SH-SY5Y (cell line): Measurements from ENCODE around the gene CIDEC.

ENCODE experiments used
- GATA2 ChIP-seq: IDR thresholded peaks from 2 replicates; pipeline ENCODE4 v1.6.1; 2011; ENCODE audit warnings: mild to moderate bottlenecking, low read depth, low read length
- GATA3 ChIP-seq: IDR thresholded peaks from 2 replicates; pipeline ENCODE4 v1.6.1; 2011; ENCODE audit warnings: low read depth, mild to moderate bottlenecking, low read length, moderate library complexity

Gene CIDEC

DNA sequence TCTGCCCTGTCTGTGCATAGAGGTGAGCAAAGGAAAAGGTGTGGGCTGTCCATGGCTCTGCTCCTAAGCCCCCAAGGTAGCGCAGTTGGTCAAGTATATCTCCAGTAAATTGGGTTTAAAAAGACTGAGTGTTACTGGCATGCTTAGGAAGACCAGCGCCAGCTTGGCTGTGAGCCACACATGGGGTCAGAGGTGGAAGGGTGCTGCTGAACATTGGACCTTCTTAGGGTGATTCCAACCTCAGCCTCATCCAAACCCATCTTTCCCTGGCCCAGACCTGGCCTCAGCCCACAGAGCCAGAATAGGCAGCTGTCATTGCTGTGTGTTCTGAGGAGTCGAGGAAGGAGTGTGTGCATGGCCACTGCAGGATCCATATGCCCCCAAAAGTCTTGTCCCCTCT, 28.2 kb upstream of the CIDEC start:
- TF ChIP-seq GATA2 (no peak), GATA3 (no peak)

- TF ChIP-seq GATA2 (no peak), GATA3 (no peak)
These were observed 26.4 kb upstream of the CIDEC start for GRCh38 chr3:9906480-9906879.

DNA sequence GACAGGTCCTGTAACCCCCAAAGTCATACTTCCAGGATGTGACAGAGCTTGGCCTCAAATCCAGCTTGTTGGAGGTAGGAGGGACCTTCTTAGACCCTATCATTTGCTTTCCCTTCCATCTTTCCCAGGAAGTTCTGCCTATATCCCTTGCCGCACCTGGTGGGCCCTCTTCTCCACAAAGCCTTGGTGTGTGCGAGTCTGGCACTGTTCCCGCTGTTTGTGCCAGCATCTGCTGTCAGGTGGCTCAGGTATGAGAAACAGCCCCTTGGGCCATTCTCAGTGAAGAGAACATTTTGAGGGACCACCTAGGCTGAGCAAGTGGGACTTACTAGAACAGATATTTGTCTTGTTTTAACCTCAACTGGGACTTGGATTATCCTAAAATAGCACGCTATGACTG, 23.9 kb upstream of the CIDEC start:
- TF ChIP-seq GATA2 (no peak), GATA3 (no peak)

DNA sequence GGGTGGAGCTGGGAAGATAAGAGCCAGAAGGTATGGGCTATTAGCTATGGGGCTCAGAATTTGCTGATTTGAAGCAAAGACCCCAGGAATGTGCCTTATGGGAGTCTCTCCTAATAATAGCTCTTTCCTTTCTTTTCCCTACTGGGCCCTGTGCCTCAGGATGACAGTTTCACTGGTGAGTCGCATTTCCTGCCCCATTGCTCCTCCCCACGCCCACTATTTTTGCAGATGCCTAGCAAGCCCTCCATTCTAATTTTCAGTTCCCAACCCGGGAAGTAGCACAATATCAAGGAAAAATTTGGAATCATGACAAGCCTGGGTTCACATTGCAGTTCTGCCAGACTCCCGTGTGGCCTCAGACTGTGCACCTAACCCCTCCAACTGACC, 23.2 kb upstream of the CIDEC start:
- no peak for TF ChIP-seq GATA3
- TF ChIP-seq GATA2: no peak

DNA sequence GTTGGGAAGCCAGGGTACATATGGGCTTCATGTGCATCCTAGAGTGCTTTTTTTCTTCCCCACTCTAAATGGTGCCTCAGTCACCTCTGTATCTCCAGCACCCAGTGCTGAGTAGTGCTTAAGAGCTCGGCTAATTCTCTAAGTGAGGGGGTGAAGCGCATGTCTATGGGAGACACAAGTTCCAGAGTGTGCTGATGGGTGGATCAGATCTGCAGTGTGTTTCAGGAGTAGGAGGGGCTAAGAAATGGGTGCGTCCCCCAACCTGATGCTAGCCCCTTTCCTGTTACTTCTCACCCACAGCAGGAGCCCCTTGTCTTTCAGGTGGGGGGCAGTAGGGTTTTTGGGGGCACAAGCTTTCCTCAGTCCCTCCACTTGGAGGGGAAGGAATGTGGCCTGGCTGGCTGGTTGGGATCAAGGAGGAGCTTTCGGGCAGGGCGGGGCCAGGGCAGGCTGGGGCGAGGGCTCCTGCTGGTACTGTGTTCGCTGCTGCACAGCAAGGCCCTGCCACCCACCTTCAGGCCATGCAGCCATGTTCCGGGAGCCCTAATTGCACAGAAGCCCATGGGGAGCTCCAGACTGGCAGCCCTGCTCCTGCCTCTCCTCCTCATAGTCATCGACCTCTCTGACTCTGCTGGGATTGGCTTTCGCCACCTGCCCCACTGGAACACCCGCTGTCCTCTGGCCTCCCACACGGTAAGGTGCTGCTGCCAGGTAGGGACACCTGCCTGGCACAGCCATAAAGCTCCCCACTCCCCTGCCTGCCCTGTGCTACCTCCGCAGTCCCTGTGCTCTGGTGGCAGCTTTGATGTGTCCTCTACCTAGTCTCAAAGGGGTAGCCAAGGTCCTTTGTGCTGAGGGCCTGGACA, 22.6 kb upstream of the CIDEC start, which contains the start of gene IL17RE:
TSS of gene IL17RE (plus strand) at position 477 of the 866 bp plus-strand sequence. CDS start at position 562, 85 bp downstream.
- no peak for TF ChIP-seq GATA3
- TF ChIP-seq GATA2: no peak

GRCh38 chr3:9901967-9902366, 21.9 kb upstream of the CIDEC start:
- TF ChIP-seq GATA2 (no peak), GATA3 (no peak)

GRCh38 chr3:9899289-9899791, 19.3 kb upstream of the CIDEC start:
- TF ChIP-seq GATA2: no peak; the same call in 1 of the 2 replicates

DNA sequence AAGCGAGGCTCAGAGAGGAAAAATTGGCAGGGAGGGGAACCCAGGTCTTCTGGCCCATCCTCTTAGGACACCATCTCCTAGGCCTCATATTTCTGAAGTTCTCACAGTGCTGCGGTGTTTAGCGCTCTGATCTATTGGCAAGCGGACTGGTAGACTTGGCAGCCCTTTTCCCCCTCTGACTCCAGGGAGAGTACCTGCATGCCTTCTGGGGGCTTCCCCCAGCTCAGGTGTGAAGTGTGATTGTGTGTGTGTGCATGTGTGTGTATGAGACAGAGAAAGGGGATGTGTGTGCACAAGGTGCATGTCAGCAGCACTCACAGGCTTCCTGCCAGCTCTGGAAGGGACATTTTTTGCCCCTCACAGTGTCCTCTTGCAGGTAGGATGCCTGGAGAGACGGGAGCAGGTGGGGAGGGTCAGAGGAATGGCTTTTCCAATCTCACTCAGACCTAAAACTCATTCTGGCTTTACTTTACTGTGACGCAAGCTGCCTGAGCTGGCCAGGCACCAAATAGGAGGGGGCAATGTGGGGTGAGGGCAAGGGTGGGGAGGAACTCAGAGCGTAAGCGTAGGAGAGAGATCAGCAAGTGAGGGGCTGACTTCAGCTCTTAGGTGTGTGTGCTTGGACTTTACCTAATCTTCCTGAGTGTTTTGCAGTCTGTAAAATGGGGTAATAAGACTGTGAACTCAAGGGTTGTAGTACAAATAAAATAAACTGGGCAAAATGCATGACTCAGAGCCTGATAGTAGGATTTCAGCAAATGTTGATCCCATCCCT, 18.6 kb upstream of the CIDEC start:
- no peak for TF ChIP-seq GATA3
- TF ChIP-seq GATA2: no peak

DNA sequence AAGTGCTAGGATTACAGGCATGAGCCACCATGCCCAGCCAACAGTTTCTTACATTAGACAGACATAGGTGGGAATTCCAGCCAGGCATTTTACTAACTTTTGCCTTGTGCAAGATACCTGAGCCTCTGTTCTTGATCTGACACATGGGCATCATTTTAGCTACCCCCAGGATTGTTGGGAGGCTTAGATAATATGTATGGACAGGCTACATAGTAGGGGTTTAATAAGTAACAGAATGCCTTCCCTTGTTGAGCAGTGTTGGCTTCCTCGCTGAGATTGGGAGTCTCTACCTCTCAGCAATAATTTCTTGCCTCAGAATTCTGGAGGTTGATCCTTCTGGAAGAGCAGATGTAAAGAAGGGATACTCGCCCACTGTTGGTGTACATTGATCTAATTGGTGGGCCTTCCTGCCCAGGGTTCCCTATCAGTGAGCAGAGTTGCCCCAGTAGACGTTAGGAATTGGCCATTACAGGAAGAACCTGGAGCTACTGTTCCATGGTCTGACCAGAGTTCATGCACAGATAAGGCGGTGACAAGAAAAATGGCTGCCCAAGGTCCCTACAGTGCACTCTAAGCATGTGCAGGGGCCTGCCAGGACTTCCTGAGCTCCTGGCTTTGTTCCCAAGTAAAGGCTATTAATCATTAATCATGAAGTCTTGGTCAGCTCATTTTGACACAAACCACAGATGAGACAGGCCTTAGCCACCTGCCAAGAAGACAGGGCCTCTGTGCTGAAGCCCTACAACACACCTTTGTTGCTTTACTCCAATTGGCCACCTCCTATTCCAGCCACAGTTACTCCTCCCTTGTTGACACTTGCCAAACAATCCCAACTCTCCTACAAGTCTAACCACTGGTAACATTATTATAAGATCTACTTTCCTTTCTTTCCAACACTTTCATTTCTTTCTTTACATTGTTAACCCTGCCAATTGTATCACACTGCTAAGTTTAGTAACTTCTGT, 17.6 kb upstream of the CIDEC start:
- TF ChIP-seq GATA3: no peak

DNA sequence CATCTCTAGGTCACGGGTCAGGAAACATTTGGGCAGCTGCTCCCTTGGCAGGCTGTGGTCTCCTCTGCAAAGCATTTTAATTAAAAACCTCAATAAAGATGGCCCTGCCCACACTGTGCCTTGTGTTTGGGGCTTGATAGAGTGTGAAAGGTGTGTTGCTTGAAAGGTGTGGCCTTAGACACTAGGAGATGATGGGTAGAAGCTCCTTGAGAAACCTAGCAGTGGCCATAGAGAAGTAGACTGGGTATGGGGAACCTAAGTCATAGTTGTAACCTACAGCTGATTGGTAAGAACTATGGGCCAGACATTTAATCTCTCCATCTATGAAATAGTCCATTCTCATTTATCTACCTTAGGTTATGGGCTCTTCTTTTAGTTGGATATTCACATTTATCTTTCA, 13.7 kb upstream of the CIDEC start:
- TF ChIP-seq GATA2 (no peak), GATA3 (no peak)

DNA sequence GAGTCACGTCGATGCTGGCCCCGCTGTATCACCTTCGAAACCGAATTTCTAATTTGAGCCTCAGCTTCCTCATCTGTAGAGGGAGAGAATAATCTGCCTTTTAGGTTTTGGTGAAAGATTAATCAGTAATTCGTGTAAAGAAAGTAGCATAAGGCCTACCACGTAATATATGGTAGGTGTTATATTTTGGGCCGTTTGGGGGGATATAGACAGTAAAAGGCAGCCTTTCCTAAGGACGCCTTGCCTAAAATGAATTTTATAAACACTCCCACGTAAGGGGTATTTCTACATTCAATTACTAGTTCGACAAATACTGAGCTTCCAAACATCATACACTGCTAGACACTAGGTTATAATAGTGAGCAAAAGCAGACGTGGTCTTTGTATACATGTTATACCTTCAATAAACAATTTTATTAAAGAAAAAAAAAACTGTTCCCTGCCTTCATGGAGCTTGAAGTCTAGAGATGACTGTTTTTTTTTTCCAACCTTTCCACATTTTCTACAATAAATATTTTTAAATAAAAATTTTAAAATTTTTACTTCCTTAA, 11.1 kb upstream of the CIDEC start:
- TF ChIP-seq GATA3: no peak
- TF ChIP-seq GATA2: no peak

DNA sequence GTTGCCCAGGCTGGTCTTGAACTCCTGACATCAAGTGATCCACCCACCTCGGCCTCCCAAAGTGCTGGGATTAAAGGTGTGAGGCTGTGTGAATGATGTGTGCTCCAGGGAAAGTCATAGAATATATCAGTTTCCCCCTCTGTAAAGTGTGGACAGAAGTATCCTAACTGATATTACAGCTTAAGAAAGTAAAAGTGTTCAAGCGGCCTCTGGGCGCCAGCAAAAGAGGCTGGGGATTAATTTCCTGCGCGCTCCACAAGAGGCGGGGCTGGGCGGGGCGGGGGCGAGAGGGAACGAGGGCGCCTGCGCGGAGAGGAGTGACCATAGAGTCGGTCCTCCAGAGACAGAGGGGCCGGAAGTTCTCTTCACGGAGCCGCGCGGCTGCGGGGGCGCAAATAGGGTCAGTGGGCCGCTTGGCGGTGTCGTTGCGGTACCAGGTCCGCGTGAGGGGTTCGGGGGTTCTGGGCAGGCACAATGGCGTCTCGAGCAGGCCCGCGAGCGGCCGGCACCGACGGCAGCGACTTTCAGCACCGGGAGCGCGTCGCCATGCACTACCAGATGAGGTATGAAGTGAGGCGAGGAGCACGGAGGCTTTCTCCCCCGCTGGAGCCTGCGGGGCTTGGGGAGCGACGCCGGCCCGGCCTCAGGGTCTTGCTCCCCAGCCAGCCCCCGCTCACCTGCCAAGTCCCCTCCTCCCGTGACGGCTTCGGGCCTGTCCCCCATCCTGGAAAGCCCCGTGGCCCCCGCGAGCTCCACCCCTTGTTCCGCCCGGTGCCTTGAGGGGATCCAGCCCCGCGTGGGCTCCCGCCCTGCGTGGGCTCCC, 10.4 kb upstream of the CIDEC start, which contains the start of gene JAGN1:
TSS of gene JAGN1 (plus strand) at position 362 of the 823 bp plus-strand sequence. CDS start at position 475, 113 bp downstream.
- TF ChIP-seq GATA3 (no peak), GATA2 (no peak)
